Hepatocyte (in vitro differentiated cells): ENCODE data around the gene FUBP3. TPM values are rescaled to one million over a fixed set of nuclear protein-coding genes. Genes with fewer than 3 reads are reported as not detected.
"Not testable (repeated sequence)": the region's sequence is repeated elsewhere in the genome, so short reads cannot be mapped to it uniquely, and the experiment has no call there.

Experiments
- DNase-seq: peaks from one replicate; pipeline ENCODE4 v3.0.0-alpha.2; 2016; ENCODE audit warnings: low spot score
- H2AFZ ChIP-seq: fragments of 200-600 bp; sonication (generic); 2 replicates; pipeline ENCODE4 v1.6.0; 2016; ENCODE audit warnings: antibody characterized with exemption, mild to moderate bottlenecking
- H3K27ac ChIP-seq: fragments of 200-600 bp; sonication (generic); 2 replicates; pipeline ENCODE4 v1.5.1; 2016; ENCODE audit warnings: mild to moderate bottlenecking
- H3K27me3 ChIP-seq: fragments of 200-600 bp; sonication (generic); 2 replicates; pipeline ENCODE4 v1.6.1; 2016
- H3K36me3 ChIP-seq: fragments of 200-600 bp; sonication (generic); replicated peaks from 2 replicates; pipeline ENCODE4 v1.5.1; 2016; ENCODE audit warnings: low read depth; ENCODE audit not compliant: insufficient read depth
- H3K4me1 ChIP-seq: fragments of 200-600 bp; sonication (generic); 2 replicates; pipeline ENCODE4 v1.5.1; 2016; ENCODE audit warnings: mild to moderate bottlenecking, moderate library complexity; ENCODE audit not compliant: insufficient read depth
- H3K4me2 ChIP-seq: fragments of 200-600 bp; sonication (generic); 2 replicates; pipeline ENCODE4 v1.6.0; 2016
- H3K4me3 ChIP-seq: fragments of 200-600 bp; sonication (generic); 2 replicates; pipeline ENCODE4 v1.5.1; 2016; ENCODE audit warnings: mild to moderate bottlenecking
- H3K79me2 ChIP-seq: fragments of 200-600 bp; sonication (generic); 2 replicates; pipeline ENCODE4 v1.6.0; 2017; ENCODE audit warnings: mild to moderate bottlenecking
- H3K9me2 ChIP-seq: fragments of 200-600 bp; sonication (generic); replicated peaks from 2 replicates; pipeline ENCODE4 v1.6.0; 2017; ENCODE audit warnings: mild to moderate bottlenecking; ENCODE audit not compliant: insufficient read depth
- H3K9me3 ChIP-seq: fragments of 200-600 bp; sonication (generic); 2 replicates; pipeline ENCODE4 v1.5.1; 2016; ENCODE audit warnings: low read depth, mild to moderate bottlenecking
- H4K20me1 ChIP-seq: fragments of 200-600 bp; sonication (generic); 2 replicates; pipeline ENCODE4 v1.6.0; 2016; ENCODE audit warnings: mild to moderate bottlenecking; ENCODE audit not compliant: insufficient read depth, poor library complexity, severe bottlenecking
- EZH2 ChIP-seq: fragments of 200-600 bp; sonication (generic); IDR thresholded peaks from 2 replicates; pipeline ENCODE4 v1.6.1; 2016; ENCODE audit warnings: antibody characterized with exemption, mild to moderate bottlenecking, borderline replicate concordance
- EZH2phosphoT487 ChIP-seq: fragments of 200-600 bp; sonication (generic); IDR thresholded peaks from one replicate; pipeline ENCODE4 v1.6.1; 2018; ENCODE audit warnings: antibody characterized with exemption, mild to moderate bottlenecking, low read depth, moderate library complexity; ENCODE audit not compliant: unreplicated experiment, severe bottlenecking
- WGBS: methylation state at CpG from one replicate; pipeline ENCODE4 v1.1.6; 2016; ENCODE audit warnings: low lambda C conversion rate; ENCODE audit errors: missing lambda C conversion rate; 5-methylcytosine and 5-hydroxymethylcytosine counted together
- polyA plus RNA-seq: library from polyadenylated mRNA; unstranded; fragments of >200 nt; fragmentation: Nextera tagmentation; extraction: Ambion mirVana; gene quantifications from 2 replicates; pipeline ENCODE4 v1.2.1, GENCODE V29; 2016
- total RNA-seq: library from RNA; depleted of rRNA; stranded (reverse); fragments of >200 nt; gene quantifications from 2 replicates; pipeline ENCODE4 v1.2.3, GENCODE V29; 2014
- TF ChIP-seq, protein P1 (sequence below): fragments of 200-600 bp; sonication (generic); IDR thresholded peaks from 2 replicates; pipeline ENCODE4 v1.5.1; 2016; ENCODE audit warnings: antibody characterized with exemption, mild to moderate bottlenecking; ENCODE audit not compliant: poor library complexity

The FUBP3 gene
- total and polyA plus RNA-seq, 2 experiments from 2014 or later, result 55.1 to 56.1 TPM

DNA sequence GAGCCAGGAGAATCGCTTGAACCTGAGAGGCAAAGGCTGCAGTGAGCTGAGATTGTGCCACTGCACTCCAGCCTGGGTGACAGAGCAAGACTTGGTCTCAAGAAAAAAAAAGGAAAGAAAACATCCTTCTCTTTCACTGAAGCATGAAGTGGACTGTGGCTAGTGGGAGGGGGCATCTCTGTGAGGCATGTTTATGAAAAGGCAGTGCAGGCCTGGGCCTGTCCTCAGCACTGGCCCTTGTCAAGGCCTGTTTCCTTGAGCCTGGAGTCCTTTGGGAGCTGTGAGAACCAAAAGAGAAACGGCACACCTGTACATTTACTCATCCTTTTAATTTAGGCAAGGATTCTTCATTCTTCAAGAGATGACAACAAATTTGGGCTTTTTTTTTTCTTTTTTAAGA, 18.3 kb upstream of the FUBP3 start:
- Histone ChIP-seq H4K20me1 (no peaks in the 10 kb centered on the region), H3K4me3 (no peak overlapping the region), H3K79me2 (no peaks in the 10 kb centered on the region), H2AFZ (no peak overlapping the region), H3K9me2 (no peaks in the 10 kb centered on the region), H3K27me3 (no peaks in the 10 kb centered on the region), H3K36me3 (no peaks in the 10 kb centered on the region), H3K27ac (no peak overlapping the region), H3K9me3 (no peaks in the 10 kb centered on the region), H3K4me1 (no peaks in the 10 kb centered on the region), H3K4me2 (no peak overlapping the region)
- WGBS, result 92% methylated on average over 2 of the region's 2 CpGs
- no peak for TF ChIP-seq EZH2
- TF ChIP-seq EZH2phosphoT487, result no peak
- TF ChIP-seq, protein P1, sequence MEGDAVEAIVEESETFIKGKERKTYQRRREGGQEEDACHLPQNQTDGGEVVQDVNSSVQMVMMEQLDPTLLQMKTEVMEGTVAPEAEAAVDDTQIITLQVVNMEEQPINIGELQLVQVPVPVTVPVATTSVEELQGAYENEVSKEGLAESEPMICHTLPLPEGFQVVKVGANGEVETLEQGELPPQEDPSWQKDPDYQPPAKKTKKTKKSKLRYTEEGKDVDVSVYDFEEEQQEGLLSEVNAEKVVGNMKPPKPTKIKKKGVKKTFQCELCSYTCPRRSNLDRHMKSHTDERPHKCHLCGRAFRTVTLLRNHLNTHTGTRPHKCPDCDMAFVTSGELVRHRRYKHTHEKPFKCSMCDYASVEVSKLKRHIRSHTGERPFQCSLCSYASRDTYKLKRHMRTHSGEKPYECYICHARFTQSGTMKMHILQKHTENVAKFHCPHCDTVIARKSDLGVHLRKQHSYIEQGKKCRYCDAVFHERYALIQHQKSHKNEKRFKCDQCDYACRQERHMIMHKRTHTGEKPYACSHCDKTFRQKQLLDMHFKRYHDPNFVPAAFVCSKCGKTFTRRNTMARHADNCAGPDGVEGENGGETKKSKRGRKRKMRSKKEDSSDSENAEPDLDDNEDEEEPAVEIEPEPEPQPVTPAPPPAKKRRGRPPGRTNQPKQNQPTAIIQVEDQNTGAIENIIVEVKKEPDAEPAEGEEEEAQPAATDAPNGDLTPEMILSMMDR, result no peak
- DNase-seq, result no peak

DNA sequence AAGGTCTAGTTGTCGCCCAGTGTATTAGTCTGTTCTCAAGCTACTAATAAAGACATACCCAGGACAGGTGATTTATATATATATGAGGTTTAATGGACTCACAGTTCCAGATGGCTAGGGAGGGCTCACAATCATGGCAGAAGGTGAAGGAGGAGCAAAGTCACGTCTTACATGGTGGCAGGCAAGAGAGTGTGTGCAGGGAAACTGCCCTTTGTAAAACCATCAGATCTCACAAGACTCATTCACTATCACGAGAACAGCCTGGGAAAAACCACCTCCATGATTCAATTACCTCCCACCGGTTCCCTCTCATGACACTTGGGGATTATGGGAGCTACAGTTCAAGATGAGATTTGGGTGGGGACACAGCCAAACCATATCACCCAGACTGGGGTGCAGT, 16.9 kb upstream of the FUBP3 start:
- H3K4me3 ChIP-seq, H3K9me2 ChIP-seq, DNase-seq, H4K20me1 ChIP-seq, H2AFZ ChIP-seq, H3K27ac ChIP-seq, H3K27me3 ChIP-seq, H3K4me2 ChIP-seq, H3K36me3 ChIP-seq, H3K9me3 ChIP-seq, H3K79me2 ChIP-seq, H3K4me1 ChIP-seq: not testable (repeated sequence)
- 91% methylated on average over 4 of the region's 4 CpGs for WGBS

DNA sequence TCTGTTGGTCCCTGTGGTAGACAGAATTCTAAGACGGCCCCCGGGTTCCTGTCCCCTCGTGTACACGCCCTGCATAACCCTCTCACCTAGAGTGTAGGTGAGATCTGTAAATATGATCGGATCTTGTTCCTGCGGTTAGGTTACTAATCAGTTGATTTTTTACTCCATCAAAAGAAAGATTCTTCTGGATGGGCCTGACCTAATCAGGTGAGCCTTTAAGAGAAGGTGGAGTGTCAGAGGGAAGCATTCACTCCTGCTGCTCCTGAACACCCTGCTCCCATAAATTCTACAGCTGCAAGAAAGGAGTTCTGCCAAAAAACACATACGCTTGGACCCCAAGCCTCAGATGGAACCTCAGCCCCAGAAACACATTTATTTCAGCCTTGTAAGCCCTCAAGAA, 15.6 kb upstream of the FUBP3 start:
- Histone ChIP-seq H3K9me3 (no peaks in the 10 kb centered on the region), H3K4me1 (no peaks in the 10 kb centered on the region), H3K9me2 (no peaks in the 10 kb centered on the region), H3K27ac (no peak overlapping the region), H2AFZ (no peak overlapping the region), H3K79me2 (no peaks in the 10 kb centered on the region), H3K4me2 (no peak overlapping the region), H3K4me3 (no peak overlapping the region), H3K36me3 (no peaks in the 10 kb centered on the region), H3K27me3 (no peaks in the 10 kb centered on the region), H4K20me1 (no peaks in the 10 kb centered on the region)
- 93% methylated on average over 7 of the region's 7 CpGs for WGBS
- TF ChIP-seq EZH2phosphoT487 (no peak), EZH2 (no peak)
- TF ChIP-seq, protein P1, result no peak
- no peak for DNase-seq

DNA sequence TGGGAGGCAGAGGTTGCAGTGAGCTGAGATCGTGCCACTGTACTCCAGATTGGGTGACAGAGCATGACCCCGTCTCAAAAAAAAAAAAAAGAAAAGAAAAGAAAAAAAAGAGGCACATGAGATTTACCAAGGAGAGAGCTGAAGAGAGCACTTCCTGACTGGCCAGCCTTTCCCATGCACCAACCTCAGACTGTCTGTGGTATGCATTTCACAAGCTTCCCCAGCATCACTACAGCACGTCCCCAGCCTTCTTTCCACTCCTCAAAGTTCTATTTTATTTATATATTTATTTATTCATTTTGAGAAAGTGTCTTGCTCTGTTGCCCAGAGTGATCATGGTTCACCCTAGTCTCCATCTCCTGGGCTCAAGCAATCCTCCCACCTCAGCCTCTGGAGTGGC, 13.6 kb upstream of the FUBP3 start:
- H3K4me3 ChIP-seq, result no peak overlapping the region
- no peak overlapping the region for H3K4me2 ChIP-seq
- no peaks in the 10 kb centered on the region for H3K27me3 ChIP-seq
- H2AFZ ChIP-seq, result no peak overlapping the region
- H3K4me1 ChIP-seq, result no peaks in the 10 kb centered on the region
- 75% methylated on average over 3 of the region's 3 CpGs for WGBS
- no peaks in the 10 kb centered on the region for H3K9me2 ChIP-seq
- H3K36me3 ChIP-seq, result no peaks in the 10 kb centered on the region
- H4K20me1 ChIP-seq, result no peaks in the 10 kb centered on the region
- no peaks in the 10 kb centered on the region for H3K9me3 ChIP-seq
- DNase-seq, result no peak
- no peak for TF ChIP-seq EZH2
- TF ChIP-seq, protein P1, result no peak
- TF ChIP-seq EZH2phosphoT487, result no peak
- H3K79me2 ChIP-seq, result no peaks in the 10 kb centered on the region
- H3K27ac ChIP-seq, result no peak overlapping the region
